Testis (tissue), 2 donors: ENCODE data around the gene OAF.

Experiments used
- POLR2A ChIP-seq: fragments of 450-650 bp; IDR thresholded peaks from one replicate; pipeline ENCODE4 v1.6.1; 2017; ENCODE audit warnings: antibody characterized with exemption, mild to moderate bottlenecking, moderate library complexity
- TF ChIP-seq, protein P1 (sequence below), 3 experiments: fragments of 450-650 bp in 2 of 3; fragments of 200-600 bp in 1 of 3; sonication (generic) in 1 of 3; IDR thresholded peaks; one replicate each; pipeline ENCODE4 v1.5.1; 2016 to 2019; ENCODE audit warnings: antibody characterized with exemption in 3 of 3, mild to moderate bottlenecking in 2 of 3, moderate library complexity in 1 of 3

DNA sequence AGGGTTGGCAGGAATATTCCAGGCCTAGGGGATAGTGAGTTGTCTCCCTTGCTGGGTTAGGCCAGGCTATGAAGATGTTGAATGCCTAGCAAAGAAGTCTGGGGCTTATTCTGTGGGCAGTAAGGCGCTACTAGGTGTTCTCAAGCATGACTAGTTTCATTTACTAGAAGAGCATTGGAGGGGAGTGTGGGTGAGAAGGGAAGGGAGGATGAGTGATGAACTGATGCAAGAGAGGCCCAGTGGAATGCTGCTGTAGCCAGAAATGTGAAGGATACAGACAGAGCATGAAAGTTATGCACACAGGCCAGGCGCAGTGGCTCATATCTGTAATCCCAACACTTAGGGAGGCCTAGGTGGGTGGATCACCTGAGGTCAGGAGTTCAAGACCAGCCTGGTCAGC, 62.6 kb downstream of the OAF start:
- TF ChIP-seq, protein P1, sequence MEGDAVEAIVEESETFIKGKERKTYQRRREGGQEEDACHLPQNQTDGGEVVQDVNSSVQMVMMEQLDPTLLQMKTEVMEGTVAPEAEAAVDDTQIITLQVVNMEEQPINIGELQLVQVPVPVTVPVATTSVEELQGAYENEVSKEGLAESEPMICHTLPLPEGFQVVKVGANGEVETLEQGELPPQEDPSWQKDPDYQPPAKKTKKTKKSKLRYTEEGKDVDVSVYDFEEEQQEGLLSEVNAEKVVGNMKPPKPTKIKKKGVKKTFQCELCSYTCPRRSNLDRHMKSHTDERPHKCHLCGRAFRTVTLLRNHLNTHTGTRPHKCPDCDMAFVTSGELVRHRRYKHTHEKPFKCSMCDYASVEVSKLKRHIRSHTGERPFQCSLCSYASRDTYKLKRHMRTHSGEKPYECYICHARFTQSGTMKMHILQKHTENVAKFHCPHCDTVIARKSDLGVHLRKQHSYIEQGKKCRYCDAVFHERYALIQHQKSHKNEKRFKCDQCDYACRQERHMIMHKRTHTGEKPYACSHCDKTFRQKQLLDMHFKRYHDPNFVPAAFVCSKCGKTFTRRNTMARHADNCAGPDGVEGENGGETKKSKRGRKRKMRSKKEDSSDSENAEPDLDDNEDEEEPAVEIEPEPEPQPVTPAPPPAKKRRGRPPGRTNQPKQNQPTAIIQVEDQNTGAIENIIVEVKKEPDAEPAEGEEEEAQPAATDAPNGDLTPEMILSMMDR (IDR thresholded peaks at IDR 0.05) = no peak
- TF ChIP-seq POLR2A = no peak
